ENCODE measurements around the gene PDPN. TPM values are rescaled to one million over a fixed set of nuclear protein-coding genes. Genes with fewer than 3 reads are reported as not detected.

The PDPN gene
- total and polyA plus RNA-seq, 2 donors (not counting 1 experiment from before 2014, with no cell fraction given), result 1.5 to 3.1 TPM

DNA sequence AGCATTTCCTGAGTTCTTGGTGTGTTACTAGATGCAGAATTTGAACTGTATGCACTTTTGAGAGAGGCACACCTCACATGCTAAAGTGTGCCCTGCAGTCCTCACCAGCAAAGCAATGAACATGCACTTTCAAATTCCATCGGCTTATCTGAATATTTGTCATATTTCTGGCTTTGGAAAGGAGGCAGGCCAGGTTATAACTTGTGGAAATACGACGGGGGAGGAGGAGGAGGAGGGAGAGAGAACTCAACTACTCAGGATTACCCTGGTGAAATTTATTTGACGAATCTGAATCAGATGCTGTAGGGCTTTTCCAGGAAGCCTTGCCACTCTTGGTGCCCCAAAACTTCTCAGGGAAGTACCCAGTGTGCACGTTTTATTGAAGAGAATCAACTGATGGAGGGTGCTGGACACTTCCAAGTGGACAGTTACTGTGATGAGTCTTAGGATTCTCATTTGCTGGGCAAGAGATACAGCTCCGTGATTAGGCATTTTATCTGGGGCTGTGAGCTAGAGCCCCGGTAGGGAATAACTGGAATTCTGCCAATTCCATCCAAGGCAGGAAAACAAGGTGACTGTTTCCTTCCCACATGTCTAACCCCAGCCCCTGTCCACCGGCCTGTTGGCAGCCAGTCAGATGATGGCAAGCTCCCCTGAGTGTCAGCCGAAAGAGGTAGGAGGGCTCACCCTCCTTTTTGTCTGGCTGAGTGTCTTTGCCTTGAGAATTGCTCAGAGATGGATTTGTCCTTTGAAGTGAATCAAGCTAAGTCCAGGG, 3.8 kb downstream of the PDPN start:
- no peak overlapping the region for H3K4me3 ChIP-seq (replicated peaks in 1 of 4; ENCODE audit: control extremely low read depth in 1 of 4, insufficient read depth in 1 of 4, low read depth in 3 of 4, low read length in 4 of 4)
- peak in 1 of 2 donors; percentile 69 for DNase-seq (ENCODE audit: low read depth in 2 of 2)
- H3K4me2 ChIP-seq (ENCODE audit: extremely low read depth, insufficient read depth, low read length), result no peak overlapping the region

DNA sequence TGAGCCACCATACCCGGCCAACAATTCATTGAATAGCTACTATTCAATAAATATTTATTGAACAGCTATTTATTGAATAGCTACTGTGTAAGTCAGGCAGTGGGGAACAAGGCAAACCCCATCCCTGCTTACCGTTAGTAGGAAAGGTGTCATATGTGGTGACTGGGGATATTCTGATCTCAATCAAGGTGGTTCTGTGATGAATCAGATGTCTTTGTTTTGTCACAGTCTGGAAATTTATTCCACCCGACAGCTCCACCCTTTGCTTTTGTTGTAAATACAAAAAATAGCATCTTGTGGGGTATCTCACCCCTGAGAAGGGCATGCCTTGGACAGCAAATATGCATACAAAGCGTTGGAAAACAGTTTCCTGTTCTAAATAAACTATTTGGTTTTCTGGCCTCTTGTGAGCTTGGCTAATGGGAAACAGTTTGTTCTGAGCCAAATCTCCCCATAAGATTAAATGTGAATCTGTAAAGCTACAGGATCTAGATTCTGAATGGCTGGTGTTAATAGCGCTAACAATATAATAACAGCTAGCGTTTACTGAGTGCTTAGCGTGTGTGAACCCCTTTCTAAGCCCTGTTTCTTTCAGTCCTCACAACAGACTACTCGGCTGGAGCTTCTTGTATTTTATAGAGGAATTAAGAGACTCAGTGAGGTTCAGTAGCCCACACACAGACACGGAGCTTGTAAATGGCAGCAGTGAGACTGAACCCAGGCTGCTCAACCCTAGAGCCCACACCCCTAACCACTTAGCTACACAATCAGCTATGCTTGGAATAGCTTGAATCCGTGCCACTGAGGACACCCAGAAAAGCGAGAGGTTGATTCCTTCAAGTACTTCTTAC, 5.5 kb downstream of the PDPN start:
- H3K4me1 ChIP-seq (ENCODE audit: control insufficient read depth, extremely low read depth, insufficient read depth, low read length), result no peaks in the 10 kb centered on the region
- no peak for DNase-seq (ENCODE audit: low read depth in 2 of 2)
- H3K9me3 ChIP-seq (ENCODE audit: control insufficient read depth, insufficient read depth, low read depth, low read length), result no peaks in the 10 kb centered on the region
- H3K4me3 ChIP-seq (replicated peaks in 1 of 4; ENCODE audit: control extremely low read depth in 1 of 4, insufficient read depth in 1 of 4, low read depth in 3 of 4, low read length in 4 of 4), result no peak overlapping the region
- H3K27ac ChIP-seq (ENCODE audit: insufficient read depth, low read length), result no peak overlapping the region
- no peaks in the 10 kb centered on the region for H3K36me3 ChIP-seq (ENCODE audit: control insufficient read depth, insufficient read depth, low read length)
- no peaks in the 10 kb centered on the region for H3K79me2 ChIP-seq (ENCODE audit: control insufficient read depth, insufficient read depth, low read length)
- no peak for TF ChIP-seq EZH2 (IDR thresholded peaks at IDR 0.05; ENCODE audit: low read length, missing control alignments)
- H3K9ac ChIP-seq (ENCODE audit: insufficient read depth, low read length), result no peak overlapping the region
- no peak overlapping the region for H2AFZ ChIP-seq (ENCODE audit: low read length)
- no peaks in the 10 kb centered on the region for H3K27me3 ChIP-seq (ENCODE audit: control insufficient read depth, insufficient read depth, low read length)
- H3K4me2 ChIP-seq (ENCODE audit: extremely low read depth, insufficient read depth, low read length), result no peak overlapping the region
- H4K20me1 ChIP-seq (ENCODE audit: control insufficient read depth, extremely low read depth, insufficient read depth, low read length), result no peaks in the 10 kb centered on the region

More for the DNA sequence above, 3.8 kb downstream of the PDPN start:
- H3K4me1 ChIP-seq (ENCODE audit: control insufficient read depth, extremely low read depth, insufficient read depth, low read length), result no peaks in the 10 kb centered on the region
- H3K36me3 ChIP-seq (ENCODE audit: control insufficient read depth, insufficient read depth, low read length), result no peaks in the 10 kb centered on the region
- no peak overlapping the region for H3K27ac ChIP-seq (ENCODE audit: insufficient read depth, low read length)
- TF ChIP-seq, protein P1, sequence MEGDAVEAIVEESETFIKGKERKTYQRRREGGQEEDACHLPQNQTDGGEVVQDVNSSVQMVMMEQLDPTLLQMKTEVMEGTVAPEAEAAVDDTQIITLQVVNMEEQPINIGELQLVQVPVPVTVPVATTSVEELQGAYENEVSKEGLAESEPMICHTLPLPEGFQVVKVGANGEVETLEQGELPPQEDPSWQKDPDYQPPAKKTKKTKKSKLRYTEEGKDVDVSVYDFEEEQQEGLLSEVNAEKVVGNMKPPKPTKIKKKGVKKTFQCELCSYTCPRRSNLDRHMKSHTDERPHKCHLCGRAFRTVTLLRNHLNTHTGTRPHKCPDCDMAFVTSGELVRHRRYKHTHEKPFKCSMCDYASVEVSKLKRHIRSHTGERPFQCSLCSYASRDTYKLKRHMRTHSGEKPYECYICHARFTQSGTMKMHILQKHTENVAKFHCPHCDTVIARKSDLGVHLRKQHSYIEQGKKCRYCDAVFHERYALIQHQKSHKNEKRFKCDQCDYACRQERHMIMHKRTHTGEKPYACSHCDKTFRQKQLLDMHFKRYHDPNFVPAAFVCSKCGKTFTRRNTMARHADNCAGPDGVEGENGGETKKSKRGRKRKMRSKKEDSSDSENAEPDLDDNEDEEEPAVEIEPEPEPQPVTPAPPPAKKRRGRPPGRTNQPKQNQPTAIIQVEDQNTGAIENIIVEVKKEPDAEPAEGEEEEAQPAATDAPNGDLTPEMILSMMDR (conservative IDR thresholded peaks at IDR 0.05 in 1 of 2, IDR thresholded peaks at IDR 0.05 in 1 of 2; ENCODE audit: low read depth in 1 of 2, low read length in 2 of 2), result no peak
- no peak for TF ChIP-seq EZH2 (IDR thresholded peaks at IDR 0.05; ENCODE audit: low read length, missing control alignments)
- H3K9ac ChIP-seq (ENCODE audit: insufficient read depth, low read length), result no peak overlapping the region
- H3K9me3 ChIP-seq (ENCODE audit: control insufficient read depth, insufficient read depth, low read depth, low read length), result no peaks in the 10 kb centered on the region
- H3K27me3 ChIP-seq (ENCODE audit: control insufficient read depth, insufficient read depth, low read length), result no peaks in the 10 kb centered on the region
- H4K20me1 ChIP-seq (ENCODE audit: control insufficient read depth, extremely low read depth, insufficient read depth, low read length), result no peaks in the 10 kb centered on the region
- no peaks in the 10 kb centered on the region for H3K79me2 ChIP-seq (ENCODE audit: control insufficient read depth, insufficient read depth, low read length)
- no peak overlapping the region for H2AFZ ChIP-seq (ENCODE audit: low read length)

DNA sequence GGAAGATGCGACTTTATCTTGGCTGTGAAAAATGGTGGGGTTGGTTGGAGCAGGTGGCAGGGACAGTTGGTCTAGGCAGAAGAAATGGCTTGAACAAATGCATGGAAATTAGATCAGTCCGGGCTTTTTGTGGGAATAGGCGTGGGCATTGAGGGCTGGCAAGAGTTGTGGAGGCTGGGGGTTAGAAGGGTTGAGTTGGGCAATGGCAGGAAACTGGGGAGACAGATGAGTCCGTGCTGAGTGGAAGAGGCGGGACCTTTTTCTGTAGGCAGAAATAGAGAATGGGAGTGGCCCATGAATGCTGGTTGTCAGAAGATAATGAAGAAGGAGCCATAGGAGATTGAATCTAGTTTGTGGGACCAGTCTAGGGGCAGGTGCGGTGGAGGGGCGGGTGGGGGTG, 6.9 kb downstream of the PDPN start:
- no peak overlapping the region for H3K9ac ChIP-seq (ENCODE audit: insufficient read depth, low read length)
- H3K4me3 ChIP-seq (replicated peaks in 1 of 4; ENCODE audit: control extremely low read depth in 1 of 4, insufficient read depth in 1 of 4, low read depth in 3 of 4, low read length in 4 of 4), result no peak overlapping the region
- H3K36me3 ChIP-seq (ENCODE audit: control insufficient read depth, insufficient read depth, low read length), result no peaks in the 10 kb centered on the region
- no peak overlapping the region for H2AFZ ChIP-seq (ENCODE audit: low read length)
- H3K4me2 ChIP-seq (ENCODE audit: extremely low read depth, insufficient read depth, low read length), result no peak overlapping the region
- TF ChIP-seq EZH2 (IDR thresholded peaks at IDR 0.05; ENCODE audit: low read length, missing control alignments), result no peak
- TF ChIP-seq, protein P1 (conservative IDR thresholded peaks at IDR 0.05 in 1 of 2, IDR thresholded peaks at IDR 0.05 in 1 of 2; ENCODE audit: low read depth in 1 of 2, low read length in 2 of 2), result no peak
- H4K20me1 ChIP-seq (ENCODE audit: control insufficient read depth, extremely low read depth, insufficient read depth, low read length), result no peaks in the 10 kb centered on the region
- no peak for DNase-seq (ENCODE audit: low read depth in 2 of 2)
- no peaks in the 10 kb centered on the region for H3K9me3 ChIP-seq (ENCODE audit: control insufficient read depth, insufficient read depth, low read depth, low read length)
- H3K27me3 ChIP-seq (ENCODE audit: control insufficient read depth, insufficient read depth, low read length), result no peaks in the 10 kb centered on the region
- no peaks in the 10 kb centered on the region for H3K4me1 ChIP-seq (ENCODE audit: control insufficient read depth, extremely low read depth, insufficient read depth, low read length)
- H3K27ac ChIP-seq (ENCODE audit: insufficient read depth, low read length), result no peak overlapping the region
- H3K79me2 ChIP-seq (ENCODE audit: control insufficient read depth, insufficient read depth, low read length), result no peaks in the 10 kb centered on the region

Measured in fibroblast of lung (primary cell).